Amniotic epithelial cell (primary cell): ENCODE data around the gene ST6GALNAC5.

Source experiments
- DNase-seq: peaks from one replicate; pipeline ENCODE4 v3.0.0-alpha.2; 2010; ENCODE audit warnings: low read depth

The ST6GALNAC5 gene

DNA sequence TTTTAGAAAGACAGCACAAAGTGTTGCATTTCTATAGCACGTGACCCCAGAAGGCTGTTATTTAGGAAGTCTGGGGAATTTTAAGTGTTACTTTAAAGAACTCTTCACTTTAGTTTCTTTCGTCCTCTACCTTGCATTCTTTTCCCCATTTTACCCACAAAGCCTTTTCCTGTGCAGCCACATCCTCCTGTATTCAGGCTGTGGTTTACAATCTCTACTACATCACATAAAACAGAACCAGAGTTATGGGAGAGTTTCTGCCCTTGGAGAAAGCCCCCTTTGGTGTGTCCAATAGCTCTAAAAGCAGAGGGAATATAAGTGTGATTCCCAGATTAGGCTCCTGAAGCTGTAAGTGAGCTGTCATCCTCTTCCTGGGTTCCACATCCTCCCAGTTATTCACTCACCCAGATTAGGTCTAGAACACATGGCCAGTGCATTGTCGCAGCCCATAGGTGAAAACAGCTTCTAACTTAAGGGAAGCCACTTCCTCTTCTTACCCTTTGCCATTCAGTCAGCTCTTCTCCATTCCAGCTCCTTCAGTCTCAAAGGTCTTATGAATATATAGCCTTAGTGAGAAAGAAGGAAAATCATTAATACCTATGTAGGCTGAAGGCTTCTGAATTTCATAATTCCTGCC lies 180.8 kb downstream of the ST6GALNAC5 start:
- no peak for DNase-seq

GRCh38 chr1:77048615-77049005 lies 181.3 kb downstream of the ST6GALNAC5 start:
- no peak for DNase-seq

DNA sequence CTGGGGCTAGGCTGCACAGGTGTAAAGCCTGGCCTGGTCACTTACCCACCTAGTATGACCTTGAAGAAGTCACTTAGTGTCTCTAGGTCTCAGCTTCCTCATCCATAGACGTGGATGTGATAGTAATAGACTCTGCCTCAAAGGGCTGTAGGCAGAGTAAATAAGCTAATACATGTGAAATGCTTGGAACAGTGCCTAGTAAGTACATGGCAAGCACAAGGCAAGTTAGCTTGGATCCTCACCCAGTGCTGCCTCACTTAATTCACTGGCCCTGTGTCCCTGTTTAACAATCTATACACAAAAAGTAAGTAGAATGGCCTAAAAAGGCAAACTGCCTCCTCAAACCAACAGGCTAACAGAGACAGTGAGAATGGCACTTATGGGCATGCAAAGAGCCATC lies 184.1 kb downstream of the ST6GALNAC5 start:
- DNase-seq = no peak

DNA sequence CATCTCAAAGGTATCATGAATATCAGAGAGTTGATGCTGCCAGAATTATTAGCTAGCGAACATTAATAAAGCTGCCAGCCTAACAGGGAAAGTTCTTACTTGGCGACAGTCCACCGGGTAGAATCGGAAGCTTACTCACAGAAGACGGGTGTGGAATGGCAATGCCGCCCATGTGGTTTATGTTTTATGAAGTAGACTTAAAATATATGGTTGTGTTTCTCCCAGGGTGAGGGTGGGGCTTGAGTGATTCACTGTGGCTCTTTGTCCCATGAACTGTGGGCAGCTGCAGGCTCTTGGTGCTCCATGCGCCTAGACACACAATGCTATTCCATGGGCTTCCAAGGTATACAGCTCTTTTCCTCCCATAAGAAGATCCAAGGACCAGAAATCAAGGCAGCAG lies 189.2 kb downstream of the ST6GALNAC5 start:
- no peak for DNase-seq

DNA sequence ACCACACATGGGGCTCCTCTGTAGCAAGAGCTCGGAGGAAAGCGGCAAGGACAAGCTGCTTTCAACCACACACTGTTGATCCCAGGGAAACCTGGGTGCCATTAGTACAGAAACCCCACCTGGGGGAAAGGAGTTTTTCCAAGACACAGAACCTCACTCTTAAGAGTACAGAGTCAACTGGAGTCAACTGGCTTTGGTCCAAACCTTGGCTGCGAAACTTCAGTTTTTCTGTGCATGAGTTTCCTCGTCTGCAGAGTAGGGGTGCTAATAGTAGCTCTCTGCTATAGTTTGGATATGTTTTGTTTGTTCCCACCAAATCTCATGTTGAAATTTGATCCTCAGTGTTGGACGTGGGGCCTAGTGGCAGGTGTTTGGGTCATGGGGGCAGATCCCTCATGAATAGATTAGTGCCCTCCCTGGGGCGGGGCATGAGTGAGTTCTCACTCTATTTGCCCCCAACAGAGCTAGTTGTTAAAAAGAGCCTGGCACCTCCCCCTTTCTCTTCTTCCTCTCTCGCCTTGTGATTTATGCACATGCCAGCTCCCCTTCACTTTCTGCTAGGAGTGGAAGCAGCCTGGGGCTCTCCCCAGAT lies 190.8 kb downstream of the ST6GALNAC5 start:
- no peak for DNase-seq

DNA sequence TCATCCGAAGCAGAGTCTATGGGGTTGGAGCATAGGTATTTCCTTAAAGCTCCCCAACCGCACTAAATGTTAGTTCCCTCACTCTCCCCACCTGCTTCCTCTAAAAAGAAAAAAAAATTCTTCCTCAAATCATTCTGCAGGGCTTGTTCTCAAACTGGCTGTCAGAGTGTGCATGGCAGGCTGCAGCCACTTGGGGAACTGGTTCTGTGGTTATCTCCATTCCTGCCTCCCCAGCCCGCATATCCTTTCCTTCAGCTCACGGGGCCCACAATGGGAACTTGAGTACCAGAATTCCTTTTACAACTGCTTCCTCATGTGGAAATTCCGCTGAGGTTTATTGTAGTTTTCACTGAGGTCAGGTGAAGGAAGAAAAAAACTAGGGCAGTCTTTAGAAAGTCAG lies 192.7 kb downstream of the ST6GALNAC5 start:
- no peak for DNase-seq

GRCh38 chr1:77061162-77061561 lies 193.9 kb downstream of the ST6GALNAC5 start:
- no peak for DNase-seq

DNA sequence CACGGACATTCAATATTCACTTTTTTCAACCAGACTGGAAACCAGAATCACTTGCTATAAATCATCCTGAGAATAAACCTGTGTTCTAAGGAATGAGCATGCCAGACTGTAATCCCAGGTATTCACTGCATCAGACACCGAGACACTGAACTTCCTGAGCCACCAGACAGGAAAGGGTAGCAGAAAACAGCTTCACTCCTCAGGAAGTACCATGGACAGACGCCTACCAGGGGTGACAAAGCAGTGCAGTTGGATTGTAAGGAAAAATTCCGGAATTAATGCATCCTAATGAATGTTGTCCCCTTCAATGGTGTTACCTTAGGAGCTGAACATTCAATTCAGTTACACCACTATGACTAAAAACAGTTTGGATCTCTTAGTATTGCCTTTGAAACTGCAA lies 195.8 kb downstream of the ST6GALNAC5 start:
- peak; percentile 16 for DNase-seq

DNA sequence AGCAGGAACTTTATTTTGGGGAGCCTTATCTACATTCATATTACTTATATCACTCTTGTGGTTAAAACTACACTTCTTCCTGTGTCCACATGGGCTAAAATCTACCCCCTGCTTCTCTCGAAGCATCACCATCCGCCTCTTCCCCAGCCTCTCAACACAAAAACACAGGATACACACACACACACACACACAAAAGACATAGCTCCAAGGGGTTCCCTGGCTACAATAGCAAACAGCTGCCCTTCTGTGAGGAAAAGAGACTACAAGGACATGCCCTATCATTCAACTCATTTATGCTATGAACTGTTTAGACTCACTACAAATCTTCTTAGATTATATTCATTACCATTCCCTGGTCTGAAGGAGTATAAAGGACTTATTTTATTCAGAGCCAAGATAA lies 197.0 kb downstream of the ST6GALNAC5 start:
- no peak for DNase-seq

DNA sequence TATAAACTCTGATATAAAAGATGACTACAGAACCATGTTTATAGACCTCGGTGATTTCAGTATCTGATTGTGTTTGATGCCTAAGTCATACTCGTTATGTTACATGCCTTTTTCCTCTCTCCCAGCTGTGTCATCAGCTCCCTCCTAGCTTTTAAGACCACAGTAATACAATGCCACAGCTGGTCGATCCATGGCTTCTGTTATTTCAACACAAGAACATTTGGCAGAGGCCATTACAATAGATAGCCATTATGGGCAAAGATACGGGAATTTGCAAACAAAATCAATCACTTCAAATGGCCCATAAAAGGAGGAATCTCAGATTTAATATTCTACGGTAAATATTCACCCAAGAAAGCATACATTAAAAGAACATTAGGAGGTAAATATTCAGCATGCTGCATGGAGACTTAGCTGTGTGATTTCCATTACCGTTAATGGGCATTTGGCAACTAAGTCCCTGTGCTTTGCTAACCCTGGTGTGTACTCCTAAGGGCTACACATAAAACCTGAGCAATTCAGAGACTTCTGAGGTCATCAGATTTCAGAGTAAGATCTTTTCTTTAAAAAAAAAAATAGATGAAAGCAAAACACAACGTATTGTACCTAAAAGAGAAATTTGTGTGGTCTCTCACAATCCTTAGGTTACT lies 198.5 kb downstream of the ST6GALNAC5 start:
- DNase-seq = no peak

- DNase-seq = no peak
These were observed 200.7 kb downstream of the ST6GALNAC5 start for GRCh38 chr1:77068013-77068412.

DNA sequence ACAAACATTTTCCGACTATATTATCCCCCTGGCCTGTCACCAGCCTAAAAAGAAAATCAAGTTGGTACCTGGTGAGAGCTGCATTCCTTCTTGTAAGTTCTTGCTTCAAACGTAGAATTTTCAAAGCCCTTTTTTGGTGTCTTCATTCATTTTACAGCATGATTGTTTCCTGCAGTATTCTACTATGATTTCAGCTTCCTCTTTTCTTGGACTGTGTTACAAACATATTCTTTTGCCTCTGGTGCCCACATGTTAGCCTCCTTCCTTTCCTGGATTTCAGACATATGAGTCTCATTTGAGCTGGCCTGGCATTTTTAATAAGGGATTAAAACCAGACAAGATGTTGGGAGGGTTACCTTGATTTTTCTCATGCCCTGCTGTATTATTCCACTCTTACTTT lies 209.5 kb downstream of the ST6GALNAC5 start:
- DNase-seq = no peak

GRCh38 chr1:77081834-77082233 lies 214.6 kb downstream of the ST6GALNAC5 start:
- DNase-seq = no peak

GRCh38 chr1:77084457-77084856 lies 217.2 kb downstream of the ST6GALNAC5 start:
- no peak for DNase-seq

- DNase-seq = no peak
These were observed 217.8 kb downstream of the ST6GALNAC5 start for GRCh38 chr1:77085109-77085508.

GRCh38 chr1:77089756-77090155 lies 222.5 kb downstream of the ST6GALNAC5 start:
- no peak for DNase-seq

- DNase-seq = no peak
These were observed 228.0 kb downstream of the ST6GALNAC5 start for GRCh38 chr1:77095236-77095635.

GRCh38 chr1:77096496-77097255 lies 229.4 kb downstream of the ST6GALNAC5 start:
- DNase-seq = no peak

GRCh38 chr1:77100875-77101274 lies 233.6 kb downstream of the ST6GALNAC5 start:
- peak; percentile 3 for DNase-seq

DNA sequence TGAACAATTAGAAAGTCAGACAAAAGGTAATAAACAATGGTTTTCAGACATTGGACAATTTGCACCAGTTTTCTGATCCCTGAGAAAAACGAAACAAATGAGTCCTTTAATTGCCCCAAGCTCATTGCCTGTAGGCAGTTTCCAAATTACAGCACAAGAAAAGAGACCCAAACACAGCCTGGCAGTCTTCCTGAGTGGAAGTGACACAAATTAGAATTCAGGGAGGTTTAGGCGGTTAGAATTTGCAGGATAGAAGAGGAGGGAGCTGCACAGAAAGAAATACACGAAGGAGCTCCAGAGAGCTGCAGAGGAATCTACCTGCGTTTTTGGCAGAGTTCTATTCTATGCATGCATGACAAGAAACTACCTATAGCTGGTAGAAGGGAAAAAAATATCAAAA lies 236.2 kb downstream of the ST6GALNAC5 start:
- no peak for DNase-seq

DNA sequence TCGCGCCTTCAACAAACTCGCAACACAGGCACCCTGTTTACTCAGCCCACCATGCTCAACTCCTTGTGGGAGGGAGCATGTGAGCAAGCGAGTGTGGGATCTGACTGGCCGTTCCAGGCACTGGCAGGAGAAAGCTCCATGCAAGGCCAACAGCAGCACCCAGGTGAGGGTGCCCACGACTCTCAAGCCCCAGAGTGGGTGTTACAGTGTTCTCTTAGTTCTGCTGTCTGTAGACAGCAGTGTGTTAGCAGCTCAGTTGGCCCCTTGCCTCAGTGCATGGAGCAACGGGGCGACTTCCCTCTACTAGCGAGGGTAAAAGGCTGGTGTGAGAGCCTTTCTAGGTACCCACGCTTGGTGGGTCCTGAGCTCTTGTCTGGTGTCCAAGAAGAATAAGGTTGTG lies 237.4 kb downstream of the ST6GALNAC5 start:
- no peak for DNase-seq
